Natural killer cell (primary cell): ENCODE measurements around the gene MLXIP. TPM values are rescaled to one million over a fixed set of nuclear protein-coding genes. Genes with fewer than 3 reads are reported as not detected.

Experiments used
- ATAC-seq, 3 donors: fragments of 150-1000 bp in 2 of 3; fragments of 200-7000 bp in 1 of 3; cut with Tn5 transposase; 1 replicate in 1 of 3; 2 replicates in 2 of 3; pipeline ENCODE4 v1.10.0; 2021; ENCODE audit warnings: mild to moderate bottlenecking in 2 of 3, moderate library complexity in 2 of 3
- DNase-seq, 2 donors: peaks; one replicate each; pipeline versions ENCODE4 v3.0.0 to v3.0.0-alpha.2; 2013 to 2021; ENCODE audit warnings: mixed read lengths in 1 of 2
- H3K27ac ChIP-seq: one replicate; pipeline ENCODE4 v1.5.1; 2013; ENCODE audit warnings: mild to moderate bottlenecking, low read length
- H3K27me3 ChIP-seq: one replicate; pipeline ENCODE4 v1.6.1; 2013; ENCODE audit warnings: low read length; ENCODE audit not compliant: control insufficient read depth, insufficient read depth
- H3K36me3 ChIP-seq: one replicate; pipeline ENCODE4 v1.6.1; 2013; ENCODE audit warnings: low read length; ENCODE audit not compliant: control insufficient read depth, insufficient read depth
- H3K4me1 ChIP-seq: one replicate; pipeline ENCODE4 v1.6.1; 2013; ENCODE audit warnings: low read length; ENCODE audit not compliant: control insufficient read depth, insufficient read depth
- H3K4me3 ChIP-seq: one replicate; pipeline ENCODE4 v1.5.1; 2013; ENCODE audit warnings: low read length
- H3K9me3 ChIP-seq: one replicate; pipeline ENCODE4 v1.6.1; 2013; ENCODE audit warnings: low read length; ENCODE audit not compliant: control insufficient read depth, insufficient read depth
- H3K27ac Mint-ChIP-seq, 2 donors: one replicate each; pipeline ENCODE4 v1.8.0; 2022; ENCODE audit warnings: mild to moderate bottlenecking in 2 of 2, mixed read lengths in 2 of 2, moderate library complexity in 1 of 2
- H3K27me3 Mint-ChIP-seq, 2 donors: one replicate each; pipeline ENCODE4 v1.8.0; 2022; ENCODE audit warnings: low read depth in 2 of 2, mixed read lengths in 2 of 2
- H3K36me3 Mint-ChIP-seq: one replicate; pipeline ENCODE4 v1.8.0; 2022; ENCODE audit warnings: mixed read lengths
- H3K4me1 Mint-ChIP-seq, 2 donors: one replicate each; pipeline ENCODE4 v1.8.0; 2022; ENCODE audit warnings: mixed read lengths in 2 of 2
- H3K4me3 Mint-ChIP-seq: one replicate; pipeline ENCODE4 v1.8.0; 2022; ENCODE audit warnings: mild to moderate bottlenecking, moderate library complexity, mixed read lengths
- H3K9me3 Mint-ChIP-seq, 2 donors: one replicate each; pipeline ENCODE4 v1.8.0; 2022; ENCODE audit warnings: mixed read lengths in 2 of 2
- CTCF ChIP-seq: fragments of 200-600 bp; IDR thresholded peaks from one replicate; pipeline ENCODE4 v1.8.0; 2022; ENCODE audit warnings: antibody characterized with exemption
- WGBS: methylation state at CpG from one replicate; pipeline ENCODE4 v1.1.7; 2013; ENCODE audit warnings: missing lambda C conversion rate; ENCODE audit not compliant: insufficient coverage; 5-methylcytosine and 5-hydroxymethylcytosine counted together
- intact Hi-C: fragments of 100-400 bp; cut with micrococcal nuclease; formaldehyde crosslinking; loops from one replicate; pipeline ENCODE4 v1.14.2; 2022
- total RNA-seq, 4 donors: library from RNA; stranded (reverse); fragments of 120-200 nt in 1 of 4; gene quantifications; one replicate each; pipeline versions ENCODE4 v1.2.3 to v1.2.4, GENCODE V29; 2013 to 2022

MLXIP gene
- total RNA-seq, 3 donors from 2014 or later (not counting 1 experiment from before 2014, with no cell fraction given) = 83.8 to 92.4 (median 86.1) TPM

GRCh38 chr12:122142857-122143256 is 64.3 kb downstream of the MLXIP start:
- no peak overlapping the region for H3K27ac Mint-ChIP-seq
- intact Hi-C loops = no loop called here
- ATAC-seq (no peak), DNase-seq (no peak)
- no peaks in the 10 kb centered on the region for H3K27me3 Mint-ChIP-seq
- Histone ChIP-seq H3K9me3 (no peaks in the 10 kb centered on the region), H3K4me3 (no peak overlapping the region), H3K27ac (no peak overlapping the region), H3K27me3 (no peaks in the 10 kb centered on the region), H3K36me3 (peaks cover 41% of the 10 kb centered on the region), H3K4me1 (no peaks in the 10 kb centered on the region)
- H3K9me3 Mint-ChIP-seq = no peaks in the 10 kb centered on the region
- 89% methylated on average over 6 of the region's 6 CpGs for WGBS
- H3K36me3 Mint-ChIP-seq = no peaks in the 10 kb centered on the region
- no peak overlapping the region for H3K4me3 Mint-ChIP-seq
- no peak for TF ChIP-seq CTCF
- peaks cover 0 to 5% of the 10 kb centered on the region in 2 donors for H3K4me1 Mint-ChIP-seq

GRCh38 chr12:122144885-122145284 is 66.3 kb downstream of the MLXIP start:
- ATAC-seq = no peak
- H3K4me3 ChIP-seq = no peak overlapping the region
- no peaks in the 10 kb centered on the region for H3K4me1 ChIP-seq
- H3K27me3 ChIP-seq = no peaks in the 10 kb centered on the region
- intact Hi-C loops = no loop called here
- H3K9me3 ChIP-seq = no peaks in the 10 kb centered on the region
- peaks cover 29% of the 10 kb centered on the region for H3K36me3 ChIP-seq
- H3K27ac ChIP-seq = no peak overlapping the region
- Mint-ChIP-seq H3K4me1 (peaks cover 0 to 5% of the 10 kb centered on the region in 2 donors), H3K9me3 (no peaks in the 10 kb centered on the region), H3K27me3 (no peaks in the 10 kb centered on the region), H3K36me3 (no peaks in the 10 kb centered on the region), H3K4me3 (no peak overlapping the region), H3K27ac (no peak overlapping the region)
- DNase-seq = no peak
- no peak for TF ChIP-seq CTCF
- WGBS = 99% methylated on average over 12 of the region's 12 CpGs

- Histone ChIP-seq H3K36me3 (peaks cover 27% of the 10 kb centered on the region), H3K27ac (no peak overlapping the region), H3K4me1 (no peaks in the 10 kb centered on the region), H3K9me3 (no peaks in the 10 kb centered on the region), H3K27me3 (no peaks in the 10 kb centered on the region), H3K4me3 (no peak overlapping the region)
- intact Hi-C loops = no loop called here
- H3K27ac Mint-ChIP-seq = no peak overlapping the region
- TF ChIP-seq CTCF = no peak
- ATAC-seq = no peak
- 94% methylated on average over 23 of the region's 23 CpGs for WGBS
- no peak overlapping the region for H3K4me3 Mint-ChIP-seq
- no peaks in the 10 kb centered on the region for H3K36me3 Mint-ChIP-seq
- H3K4me1 Mint-ChIP-seq = peaks cover 0 to 5% of the 10 kb centered on the region in 2 donors
- H3K27me3 Mint-ChIP-seq = no peaks in the 10 kb centered on the region
- no peaks in the 10 kb centered on the region for H3K9me3 Mint-ChIP-seq
- DNase-seq = no peak
Measured at GRCh38 chr12:122145505-122146330, 67.2 kb downstream of the MLXIP start.
